Measurements from ENCODE around the gene KRCC1.

KRCC1 gene

DNA sequence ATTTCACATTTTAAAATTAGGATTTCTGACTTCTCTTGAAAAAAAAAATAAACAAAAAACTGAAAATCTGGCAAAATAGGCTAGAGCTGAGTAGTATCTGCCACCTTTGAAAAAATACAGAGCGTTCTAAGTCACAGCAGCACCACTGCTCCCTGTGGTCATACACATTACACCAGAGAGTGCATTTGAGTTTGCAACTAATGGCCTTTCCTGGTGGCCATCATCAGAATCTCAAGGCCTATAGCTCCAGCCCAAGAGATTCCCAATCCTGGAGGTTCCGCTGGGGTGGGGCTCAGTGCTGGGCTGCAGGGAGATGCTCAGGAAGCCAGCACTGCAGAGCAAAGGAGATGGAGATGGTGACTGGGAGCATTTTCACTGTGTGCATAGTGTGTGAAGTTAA, 29.5 kb upstream of the KRCC1 start:
- H3K27ac ChIP-seq (ENCODE audit: low read depth, low read length) = no peak overlapping the region
- H3K27me3 ChIP-seq (ENCODE audit: control insufficient read depth, low read length) = 0 out of 2 replicates have a peak, but pooled peaks cover 3% of the 10 kb centered on the region
- H3K4me2 ChIP-seq (ENCODE audit: low read length) = no peak overlapping the region
- H3K36me3 ChIP-seq (ENCODE audit: control insufficient read depth, low read length) = no peaks in the 10 kb centered on the region
- TF ChIP-seq CTCF (IDR thresholded peaks at IDR 0.05; ENCODE audit: low read depth, low read length, poor library complexity, severe bottlenecking) = no peak
- no peak overlapping the region for H3K4me3 ChIP-seq (ENCODE audit: low read length)
- no peaks in the 10 kb centered on the region for H3K4me1 ChIP-seq (ENCODE audit: control insufficient read depth, low read length)
- no peaks in the 10 kb centered on the region for H3F3A ChIP-seq (ENCODE audit: control insufficient read depth, insufficient read depth)
- no peaks in the 10 kb centered on the region for H3K9me2 ChIP-seq (replicated peaks; ENCODE audit: control insufficient read depth, low read length)
- H3K79me2 ChIP-seq (ENCODE audit: control insufficient read depth, low read length) = no peaks in the 10 kb centered on the region
- no peaks in the 10 kb centered on the region for H4K20me1 ChIP-seq (ENCODE audit: control insufficient read depth, insufficient read depth, low read depth, low read length)
- no peaks in the 10 kb centered on the region for H3K9me3 ChIP-seq (ENCODE audit: control insufficient read depth, insufficient read depth, low read length)

DNA sequence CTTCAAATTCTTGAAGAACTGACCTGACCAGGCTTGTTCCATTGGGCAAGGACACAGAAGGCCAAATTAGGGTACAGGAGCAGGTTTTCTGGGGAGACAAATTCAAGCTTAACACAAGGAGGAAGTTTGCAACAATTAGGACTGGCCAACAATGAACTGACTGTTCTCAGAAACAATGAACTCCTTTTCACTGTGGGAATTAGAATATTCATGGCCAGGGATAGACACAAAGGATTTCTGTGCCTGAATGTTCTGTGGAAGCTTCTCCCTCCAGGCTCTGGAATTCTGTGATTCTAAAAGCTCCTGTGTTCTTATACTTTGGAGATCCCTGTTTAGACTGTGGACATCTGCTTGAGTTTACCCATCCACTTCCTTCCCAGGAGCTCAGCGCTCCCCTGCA, 27.2 kb upstream of the KRCC1 start:
- Histone ChIP-seq H3K4me2 (ENCODE audit: low read length) (no peak overlapping the region), H3K9me3 (ENCODE audit: control insufficient read depth, insufficient read depth, low read length) (no peaks in the 10 kb centered on the region), H3K79me2 (ENCODE audit: control insufficient read depth, low read length) (no peaks in the 10 kb centered on the region), H3K27ac (ENCODE audit: low read depth, low read length) (no peak overlapping the region), H3F3A (ENCODE audit: control insufficient read depth, insufficient read depth) (no peaks in the 10 kb centered on the region), H3K9me2 (replicated peaks; ENCODE audit: control insufficient read depth, low read length) (no peaks in the 10 kb centered on the region), H3K36me3 (ENCODE audit: control insufficient read depth, low read length) (no peaks in the 10 kb centered on the region), H3K27me3 (ENCODE audit: control insufficient read depth, low read length) (0 out of 2 replicates have a peak, but pooled peaks cover 3% of the 10 kb centered on the region), H3K4me1 (ENCODE audit: control insufficient read depth, low read length) (no peaks in the 10 kb centered on the region), H3K4me3 (ENCODE audit: low read length) (no peak overlapping the region), H4K20me1 (ENCODE audit: control insufficient read depth, insufficient read depth, low read depth, low read length) (no peaks in the 10 kb centered on the region)
- TF ChIP-seq CTCF (IDR thresholded peaks at IDR 0.05; ENCODE audit: low read depth, low read length, poor library complexity, severe bottlenecking) (no peak), EZH2phosphoT487 (IDR thresholded peaks at IDR 0.05; ENCODE audit: borderline replicate concordance, low read length) (no peak)

DNA sequence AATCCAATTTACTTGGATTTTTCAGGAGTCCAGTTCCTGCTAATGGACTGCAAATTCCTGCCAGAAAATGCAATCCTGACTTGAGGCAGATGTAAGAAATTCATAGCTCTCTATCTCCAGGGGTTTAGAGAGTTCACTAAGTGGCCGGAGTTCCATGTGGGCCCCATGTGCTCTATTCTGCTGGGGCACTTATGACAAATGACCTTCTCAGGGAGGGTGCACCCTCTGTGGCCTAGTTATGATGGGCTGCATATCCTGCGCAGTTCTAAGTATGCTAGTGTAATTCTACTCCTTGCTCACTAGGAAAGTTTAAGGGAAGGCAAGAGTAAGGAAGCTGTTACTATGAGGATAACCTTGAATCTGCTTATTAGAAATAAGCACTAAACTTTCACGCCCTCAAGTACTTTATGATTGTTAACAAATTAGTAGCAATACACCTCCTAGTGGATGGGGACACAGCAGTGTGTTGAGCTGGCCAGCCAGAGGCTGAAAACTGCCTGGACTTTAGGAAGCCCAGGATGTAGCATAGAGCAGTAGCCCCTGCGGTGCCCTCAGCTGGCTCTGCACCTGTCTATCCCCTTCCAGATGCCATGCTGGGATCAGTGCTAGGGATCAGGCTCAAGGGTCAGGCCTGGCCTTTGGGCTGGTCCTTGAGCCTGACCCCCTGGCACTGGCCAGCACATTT, 26.5 kb upstream of the KRCC1 start:
- H3K9me2 ChIP-seq (replicated peaks; ENCODE audit: control insufficient read depth, low read length) = no peaks in the 10 kb centered on the region
- H3K27ac ChIP-seq (ENCODE audit: low read depth, low read length) = no peak overlapping the region
- no peak for TF ChIP-seq CTCF (IDR thresholded peaks at IDR 0.05; ENCODE audit: low read depth, low read length, poor library complexity, severe bottlenecking)
- TF ChIP-seq EZH2phosphoT487 (IDR thresholded peaks at IDR 0.05; ENCODE audit: borderline replicate concordance, low read length) = no peak
- H3K27me3 ChIP-seq (ENCODE audit: control insufficient read depth, low read length) = 0 out of 2 replicates have a peak, but pooled peaks cover 3% of the 10 kb centered on the region
- H3K4me2 ChIP-seq (ENCODE audit: low read length) = no peak overlapping the region
- H4K20me1 ChIP-seq (ENCODE audit: control insufficient read depth, insufficient read depth, low read depth, low read length) = no peaks in the 10 kb centered on the region
- H3K9me3 ChIP-seq (ENCODE audit: control insufficient read depth, insufficient read depth, low read length) = no peaks in the 10 kb centered on the region
- H3K79me2 ChIP-seq (ENCODE audit: control insufficient read depth, low read length) = no peaks in the 10 kb centered on the region
- H3K4me1 ChIP-seq (ENCODE audit: control insufficient read depth, low read length) = no peaks in the 10 kb centered on the region
- no peak overlapping the region for H3K4me3 ChIP-seq (ENCODE audit: low read length)
- no peaks in the 10 kb centered on the region for H3K36me3 ChIP-seq (ENCODE audit: control insufficient read depth, low read length)
- no peaks in the 10 kb centered on the region for H3F3A ChIP-seq (ENCODE audit: control insufficient read depth, insufficient read depth)
